Measurements from ENCODE around the gene ATM.

- TF ChIP-seq CTCF (conservative IDR thresholded peaks at IDR 0.05 in 1 of 2, IDR thresholded peaks at IDR 0.05 in 1 of 2; ENCODE audit: extremely low read depth in 1 of 2, insufficient read depth in 1 of 2, low read depth in 1 of 2, low read length in 2 of 2) (no peak), EZH2 (IDR thresholded peaks at IDR 0.05; ENCODE audit: borderline replicate concordance, low read length) (no peak)
These were observed 23.2 kb upstream of the ATM start for GRCh38 chr11:108199446-108200321.
